GM18499 (cell line): ENCODE results near the gene GET4.

Source experiments
- ATAC-seq: cut with Tn5 transposase; IDR thresholded peaks from one replicate; pipeline ENCODE4 v1.9.1; 2021; ENCODE audit warnings: moderate number of reproducible peaks; ENCODE audit not compliant: insufficient read depth, unreplicated experiment

GET4 gene

GRCh38 chr7:884191-885003, 8.0 kb downstream of the GET4 start:
- no peak for ATAC-seq

- ATAC-seq, result no peak
Observed at GRCh38 chr7:885261-885892, 9.0 kb downstream of the GET4 start.

GRCh38 chr7:885893-886625, 9.7 kb downstream of the GET4 start:
- no peak for ATAC-seq

GRCh38 chr7:886626-887487, 10.5 kb downstream of the GET4 start:
- ATAC-seq, result no peak

- no peak for ATAC-seq
Observed at GRCh38 chr7:887488-887820, 11.1 kb downstream of the GET4 start.

- no peak for ATAC-seq
Observed at GRCh38 chr7:888081-889024, 12.0 kb downstream of the GET4 start.

- ATAC-seq, result no peak
Observed at GRCh38 chr7:889025-889390, 12.7 kb downstream of the GET4 start.

- no peak for ATAC-seq
Observed at GRCh38 chr7:889391-889790, 13.0 kb downstream of the GET4 start.

GRCh38 chr7:890868-891267, 14.5 kb downstream of the GET4 start:
- no peak for ATAC-seq

- no peak for ATAC-seq
Observed at GRCh38 chr7:891291-891690, 14.9 kb downstream of the GET4 start.

- no peak for ATAC-seq
Observed at GRCh38 chr7:891805-892204, 15.5 kb downstream of the GET4 start.

- no peak for ATAC-seq
Observed at GRCh38 chr7:892648-893593, 16.6 kb downstream of the GET4 start.

GRCh38 chr7:893686-894085, 17.3 kb downstream of the GET4 start:
- no peak for ATAC-seq

GRCh38 chr7:894164-894867, 18.0 kb downstream of the GET4 start:
- no peak for ATAC-seq

GRCh38 chr7:894927-895450, 18.6 kb downstream of the GET4 start:
- no peak for ATAC-seq

GRCh38 chr7:895451-896052, 19.2 kb downstream of the GET4 start:
- ATAC-seq, result no peak
